Forelimb muscle (tissue), 1 donor: ENCODE data around the gene ITGB1. TPM values are rescaled to one million over a fixed set of nuclear protein-coding genes. Genes with fewer than 3 reads are reported as not detected.

ENCODE experiments used
- DNase-seq: peaks from one replicate; pipeline ENCODE4 v3.0.0-alpha.2; 2013; ENCODE audit warnings: low read depth
- polyA plus RNA-seq: library from polyadenylated mRNA; unstranded; fragments of 120-200 nt; gene quantifications from one replicate; pipeline ENCODE4 v1.2.1, GENCODE V29; 2013; ENCODE audit not compliant: insufficient read length

The ITGB1 gene
- polyA plus RNA-seq, 1 donor = 364 TPM

DNA sequence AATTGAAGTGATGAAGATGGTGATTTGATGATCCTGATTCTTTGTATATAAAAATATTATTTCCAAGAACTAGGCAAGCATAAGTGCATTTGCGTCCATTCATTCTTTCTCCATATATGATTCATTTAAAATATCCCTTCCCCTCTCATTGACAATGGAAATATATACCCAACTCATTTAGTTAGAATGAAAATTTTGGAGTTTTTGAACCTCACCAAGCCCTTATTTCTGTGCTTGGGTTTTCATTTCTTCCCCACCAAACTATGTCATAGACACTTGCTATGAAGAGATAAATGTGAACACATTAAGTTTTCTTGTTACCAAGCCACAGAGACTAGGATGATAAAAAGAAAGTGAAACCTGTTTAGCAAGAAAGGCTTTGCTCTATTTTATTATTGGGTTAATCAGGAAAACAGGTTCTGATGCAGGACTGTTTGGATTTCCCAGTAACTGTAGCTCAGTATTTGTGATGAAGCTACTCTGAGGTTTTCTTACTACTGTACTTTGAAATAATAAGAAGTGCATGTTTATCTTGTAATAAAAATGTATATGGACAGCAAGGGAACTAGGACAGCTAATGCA is 68.3 kb downstream of the ITGB1 start:
- no peak for DNase-seq

DNA sequence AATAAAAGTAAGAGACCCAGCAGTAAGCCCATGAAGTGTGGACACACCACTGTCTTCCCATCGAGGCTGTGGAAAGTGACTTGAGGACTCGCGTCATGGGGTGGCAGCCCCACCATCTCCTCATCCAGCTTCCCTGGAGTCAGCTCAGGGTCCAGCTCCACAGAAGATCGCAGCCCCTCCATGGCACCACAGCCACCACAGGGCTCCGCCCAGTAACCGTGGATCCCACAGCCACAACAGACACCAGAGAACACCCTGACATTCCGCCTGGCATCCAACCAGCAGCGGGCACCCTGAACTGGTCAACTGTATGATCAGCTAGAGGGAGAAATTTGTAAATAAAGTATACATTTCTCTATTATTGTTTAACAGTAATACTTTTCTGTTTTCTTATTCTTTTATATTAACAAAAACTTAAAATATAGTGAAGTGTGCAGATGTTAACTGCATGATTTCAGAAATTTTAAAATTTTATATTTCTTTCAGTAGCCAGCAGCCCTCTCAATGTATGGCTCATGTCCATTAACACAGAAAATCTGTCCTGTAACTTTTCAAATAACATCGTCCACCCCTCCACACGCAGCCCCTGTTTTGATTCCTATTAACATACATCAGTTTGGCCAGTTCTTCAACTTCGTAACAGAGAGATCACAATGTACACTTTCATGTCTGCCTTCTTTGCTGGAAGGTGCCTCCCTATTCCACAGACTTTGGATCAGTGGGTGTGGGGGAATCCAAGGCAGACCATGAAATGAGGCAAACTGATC is 69.7 kb downstream of the ITGB1 start:
- DNase-seq = no peak

DNA sequence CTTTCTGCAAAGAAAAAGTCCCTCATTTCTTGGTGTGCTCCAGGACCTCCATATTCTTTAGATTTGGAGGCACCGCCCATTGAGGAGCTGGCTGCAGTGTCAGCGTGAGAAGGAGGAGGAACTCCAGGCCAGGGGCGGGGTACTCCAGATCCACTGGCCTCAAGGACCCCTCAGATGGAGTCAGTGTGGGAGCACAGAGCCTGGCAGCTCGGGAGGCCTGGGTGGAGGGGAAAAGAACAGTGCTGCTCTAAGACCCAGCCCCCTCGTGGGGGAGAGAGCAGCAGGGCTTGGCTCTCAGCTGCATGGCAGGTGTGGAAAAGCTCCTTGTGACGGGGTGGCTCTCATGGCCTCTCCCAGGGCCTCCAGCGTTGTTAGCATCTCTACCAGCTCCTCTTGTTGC is 70.5 kb downstream of the ITGB1 start:
- no peak for DNase-seq

DNA sequence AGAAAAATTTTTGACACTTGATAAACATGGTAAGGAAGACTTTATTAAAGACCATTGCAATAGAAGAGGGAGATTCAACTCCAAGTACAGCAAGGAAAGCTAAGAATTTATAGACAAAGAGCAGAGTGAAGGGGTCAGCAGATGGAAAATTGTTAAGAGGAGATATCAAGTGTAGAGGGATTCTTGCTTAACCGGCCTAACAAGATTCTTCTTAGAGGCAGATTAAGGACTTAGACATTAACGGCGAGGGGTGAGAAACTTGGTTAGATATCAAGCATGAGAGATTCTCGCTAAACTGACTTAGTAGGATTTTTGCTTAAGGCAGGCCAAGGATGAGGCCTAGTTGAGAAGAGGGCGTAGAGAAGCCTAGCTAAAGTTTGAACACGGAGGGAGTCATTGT is 76.0 kb downstream of the ITGB1 start:
- no peak for DNase-seq

DNA sequence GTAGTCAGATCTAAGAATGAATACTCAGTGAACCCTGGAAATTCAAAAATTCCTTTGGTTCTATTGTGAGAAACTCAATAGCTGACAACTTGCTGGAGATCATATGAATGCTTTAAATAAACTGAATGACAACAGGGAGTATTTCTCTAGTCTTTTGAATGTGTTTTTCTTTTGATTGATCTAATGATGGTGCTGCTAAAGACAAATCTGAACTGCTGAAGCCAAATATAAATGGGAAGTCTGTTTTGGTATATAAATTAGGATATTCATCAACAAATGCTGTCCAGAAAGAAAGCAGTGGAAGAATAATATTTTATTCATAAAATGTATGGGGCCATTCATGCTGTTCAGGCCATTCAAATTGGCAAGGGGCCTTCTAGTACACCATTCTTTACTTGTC is 79.4 kb downstream of the ITGB1 start:
- no peak for DNase-seq

DNA sequence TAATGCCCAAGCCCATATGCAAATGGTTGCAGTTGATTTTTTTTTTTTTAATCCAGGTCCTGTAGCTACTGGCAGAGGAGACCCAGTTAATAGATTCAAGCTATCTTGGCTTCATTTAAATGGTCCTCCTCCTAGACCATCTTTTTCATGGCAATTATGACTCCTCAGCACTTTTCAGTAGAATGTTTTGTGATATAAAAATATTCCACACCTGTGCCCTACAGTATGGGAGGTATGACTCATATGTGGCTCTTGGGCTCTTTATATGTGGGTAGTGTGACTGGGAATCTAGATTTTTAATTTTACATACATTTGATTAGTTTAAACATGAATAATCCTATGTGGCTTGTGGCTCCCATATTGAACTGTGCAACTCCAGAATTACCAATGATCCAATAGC is 80.1 kb downstream of the ITGB1 start:
- no peak for DNase-seq

DNA sequence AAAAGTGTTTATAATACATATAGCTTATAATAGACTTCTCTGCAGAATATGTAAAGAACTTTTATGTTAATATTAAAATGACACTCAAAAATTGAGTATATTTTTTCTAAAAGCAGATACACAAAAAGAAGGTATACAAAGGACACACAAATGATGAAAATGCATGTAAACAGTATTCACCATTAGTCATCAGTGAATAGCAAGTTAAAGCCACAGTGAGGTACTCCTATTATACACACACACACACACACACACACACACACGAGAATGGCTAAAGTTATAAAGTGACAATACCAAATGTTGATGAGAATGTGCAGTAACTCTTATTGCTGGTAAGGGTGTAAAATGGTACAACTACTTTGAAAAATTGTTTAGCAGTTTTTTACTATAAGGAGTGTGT is 92.9 kb downstream of the ITGB1 start:
- no peak for DNase-seq

DNA sequence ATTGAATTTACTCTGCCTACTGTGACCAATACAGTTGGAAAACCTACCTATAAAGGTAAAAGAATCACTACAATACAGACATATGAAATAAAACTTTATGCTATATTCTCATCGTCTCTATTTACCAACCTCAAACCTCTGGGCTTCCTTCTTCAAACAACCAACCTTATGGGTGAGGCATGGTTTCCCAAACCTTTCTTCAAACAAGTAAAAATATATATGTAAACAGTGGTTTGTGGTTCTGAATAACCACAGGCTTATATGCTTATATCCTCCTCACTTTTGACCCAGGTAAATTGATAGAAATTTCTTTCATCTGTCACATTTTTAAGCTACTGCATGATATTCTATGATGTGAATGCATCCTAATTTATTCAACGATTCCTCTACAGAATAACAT is 103.6 kb downstream of the ITGB1 start:
- no peak for DNase-seq

DNA sequence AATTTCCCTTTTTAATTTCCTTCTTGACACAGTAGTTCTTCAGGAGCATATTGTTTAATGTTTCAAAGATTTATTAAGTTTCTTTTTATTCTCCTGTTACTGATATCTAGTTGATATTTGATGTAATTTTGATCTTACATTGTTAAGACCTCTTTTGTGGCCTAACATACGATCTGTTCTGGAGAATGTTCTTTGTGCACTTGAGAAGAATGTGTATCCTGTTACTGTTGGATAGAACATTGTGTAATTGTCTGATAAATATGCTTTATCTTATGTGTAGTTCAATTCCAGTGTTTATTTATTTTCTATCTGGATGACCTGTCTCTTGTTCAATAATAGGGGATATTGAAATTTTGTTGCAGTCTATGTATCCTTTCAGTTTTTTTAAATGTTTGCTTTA is 106.7 kb downstream of the ITGB1 start:
- DNase-seq = no peak
